Stimulated activated CD4-positive, alpha-beta T cell treated with anti-CD3 and anti-CD28 coated beads, TNF-alpha, amount 100 ng/mL, for 1 hour (primary cell): ENCODE data around the gene A2M.

ENCODE experiments used
- DNase-seq, 3 donors: peaks; one replicate each; pipeline ENCODE4 v3.0.0-alpha.2; 2020; ENCODE audit warnings: low read depth in 3 of 3, low spot score in 1 of 3

Gene A2M

GRCh38 chr12:9040484-9041186, 75.1 kb downstream of the A2M start:
- no peak for DNase-seq

- no peak for DNase-seq
Measured at GRCh38 chr12:9039397-9039977, 76.2 kb downstream of the A2M start.

- DNase-seq: no peak
Measured at GRCh38 chr12:9037431-9037830, 78.3 kb downstream of the A2M start.

GRCh38 chr12:9036227-9036626, 79.5 kb downstream of the A2M start:
- DNase-seq: no peak

GRCh38 chr12:9034095-9034494, 81.6 kb downstream of the A2M start:
- no peak for DNase-seq

- no peak for DNase-seq
Measured at GRCh38 chr12:9033265-9033887, 82.3 kb downstream of the A2M start.

- no peak for DNase-seq
Measured at GRCh38 chr12:9032202-9032964, 83.3 kb downstream of the A2M start.

- DNase-seq: no peak
Measured at GRCh38 chr12:9030776-9031175, 84.9 kb downstream of the A2M start.

GRCh38 chr12:9027161-9028059, 88.3 kb downstream of the A2M start:
- no peak for DNase-seq

GRCh38 chr12:9024512-9024911, 91.2 kb downstream of the A2M start:
- no peak for DNase-seq

GRCh38 chr12:9022592-9022991, 93.1 kb downstream of the A2M start:
- DNase-seq: no peak
